Activated CD4-positive, alpha-beta T cell treated with anti-CD3 and anti-CD28 coated beads for 4 hours (primary cell): ENCODE data around the gene NINL.
A peak's percentile ranks its signal among the peaks of the same experiment; 100 is the strongest.
"Not testable (repeated sequence)": the region's sequence is repeated elsewhere in the genome, so short reads cannot be mapped to it uniquely, and the experiment has no call there.

Source experiments
- DNase-seq, 2 donors: peaks; one replicate each; pipeline ENCODE4 v3.0.0-alpha.2; 2020

NINL gene

GRCh38 chr20:25481235-25481917 is 104.0 kb downstream of the NINL start:
- DNase-seq, result no peak

DNA sequence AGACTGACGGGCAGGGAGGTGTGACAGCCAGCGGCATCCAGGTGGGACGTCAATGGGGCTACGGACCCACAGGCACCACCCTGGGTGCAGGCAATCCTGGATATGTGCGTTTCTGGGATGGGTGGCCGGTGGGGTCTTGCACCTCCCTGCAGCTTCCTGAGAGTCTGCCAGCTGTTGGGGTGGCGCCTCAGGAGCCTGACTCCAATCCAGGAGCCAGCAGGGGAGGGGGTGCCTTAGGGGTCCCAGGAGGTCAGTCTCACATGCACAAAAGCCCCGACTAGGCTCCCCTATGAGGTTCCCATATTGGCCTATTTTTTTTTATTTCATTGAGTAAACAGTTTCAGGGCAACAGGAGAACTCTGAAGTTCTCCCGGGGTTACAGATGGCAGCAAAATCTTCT is 104.5 kb downstream of the NINL start:
- no peak for DNase-seq

GRCh38 chr20:25480156-25480555 is 105.2 kb downstream of the NINL start:
- DNase-seq, result no peak

- no peak for DNase-seq
Observed at GRCh38 chr20:25479638-25480037, 105.7 kb downstream of the NINL start.

DNA sequence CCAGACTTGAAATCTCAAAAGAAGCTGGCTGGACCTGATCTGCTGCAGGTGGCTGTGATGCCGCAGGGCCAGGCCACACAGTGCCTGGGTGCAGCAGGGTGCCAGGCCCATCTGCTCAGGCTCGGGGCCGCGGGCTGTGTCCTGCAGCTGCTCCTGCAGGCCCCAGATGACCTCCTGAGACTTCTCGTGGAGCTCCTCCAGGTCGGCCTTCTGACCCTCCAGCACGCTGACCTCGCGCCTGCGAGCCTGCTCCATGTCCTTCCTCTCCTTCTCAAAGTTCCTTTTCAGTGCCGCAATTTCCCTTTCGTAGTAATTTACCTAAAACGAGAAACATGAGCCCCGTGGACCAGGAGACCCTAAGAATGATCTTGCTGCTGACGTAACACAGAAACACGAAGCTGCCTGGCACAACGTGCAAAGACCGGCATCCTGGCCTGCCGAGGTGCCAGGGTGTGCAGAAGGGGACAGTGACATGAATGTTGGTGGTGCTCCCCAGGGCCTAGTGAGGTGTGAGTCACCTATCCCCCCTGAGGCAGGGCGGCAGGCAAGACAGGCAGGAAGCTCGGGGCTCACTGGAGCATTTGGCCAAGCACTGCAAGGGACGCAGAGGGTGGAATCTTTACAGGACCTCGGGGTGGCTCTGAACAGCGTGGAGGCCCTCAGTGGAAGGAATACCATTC is 106.3 kb downstream of the NINL start:
- no peak for DNase-seq

DNA sequence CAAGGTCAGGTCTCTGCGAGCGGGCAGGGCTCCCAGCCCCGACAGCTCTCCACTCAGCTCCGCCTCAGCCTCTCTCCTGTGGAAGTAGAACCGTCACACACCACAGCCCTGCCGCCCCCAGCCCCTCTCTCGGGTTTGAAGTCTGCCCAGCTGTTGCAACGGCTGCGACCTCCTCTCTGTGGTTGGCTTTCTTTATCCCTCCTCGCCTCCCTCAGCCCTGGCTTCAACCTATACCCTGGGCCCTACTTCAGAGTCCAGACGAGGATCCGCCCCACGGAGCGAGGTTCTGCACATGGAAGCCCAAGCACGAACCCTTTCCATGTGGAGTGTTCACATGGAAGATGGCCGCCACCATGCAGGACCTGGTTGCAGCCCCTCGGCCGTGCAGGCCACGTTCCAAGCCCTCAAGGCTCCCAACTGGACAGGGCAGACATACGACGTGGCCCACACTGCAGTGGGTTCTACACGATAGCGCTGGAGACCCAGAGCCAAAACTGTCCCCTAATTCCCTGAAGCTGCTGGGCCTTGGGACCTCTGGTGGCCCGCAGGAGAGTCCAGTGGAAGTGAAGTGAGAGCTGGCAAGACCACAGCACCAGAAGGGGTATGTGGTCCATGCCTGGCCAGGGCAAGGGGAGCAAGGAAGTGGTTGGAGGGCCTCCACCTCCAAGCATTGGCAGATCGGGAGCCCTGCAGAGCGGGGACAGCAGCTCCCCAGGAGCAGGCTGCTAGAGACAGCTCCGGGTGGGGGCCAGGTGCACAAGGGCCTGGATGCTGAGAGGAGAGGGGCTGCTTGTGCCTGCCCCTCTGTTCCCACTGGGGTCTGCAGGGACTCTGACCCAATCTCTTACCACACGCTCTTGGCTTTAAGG is 108.1 kb downstream of the NINL start:
- DNase-seq, result no peak

- DNase-seq, result no peak
Observed at GRCh38 chr20:25476106-25477013, 109.0 kb downstream of the NINL start.

DNA sequence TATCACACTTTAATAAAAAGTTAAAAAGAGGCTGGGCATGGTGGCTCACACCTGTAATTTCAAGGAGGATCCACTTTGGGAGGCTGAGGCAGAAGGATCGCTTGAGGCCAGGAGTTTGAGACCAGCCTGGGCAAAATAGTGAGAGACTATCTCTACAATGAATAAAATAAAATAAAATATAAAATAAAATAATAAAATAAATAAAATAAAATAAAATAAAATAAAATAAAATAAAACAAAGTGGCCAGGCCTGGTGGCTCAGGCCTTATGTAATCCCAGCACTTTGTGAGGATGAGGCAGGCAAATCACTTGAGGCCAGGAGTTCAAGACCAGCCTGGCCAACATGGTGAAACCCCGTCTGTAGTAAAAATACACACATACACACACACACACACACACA is 112.0 kb downstream of the NINL start:
- not testable (repeated sequence) for DNase-seq

DNA sequence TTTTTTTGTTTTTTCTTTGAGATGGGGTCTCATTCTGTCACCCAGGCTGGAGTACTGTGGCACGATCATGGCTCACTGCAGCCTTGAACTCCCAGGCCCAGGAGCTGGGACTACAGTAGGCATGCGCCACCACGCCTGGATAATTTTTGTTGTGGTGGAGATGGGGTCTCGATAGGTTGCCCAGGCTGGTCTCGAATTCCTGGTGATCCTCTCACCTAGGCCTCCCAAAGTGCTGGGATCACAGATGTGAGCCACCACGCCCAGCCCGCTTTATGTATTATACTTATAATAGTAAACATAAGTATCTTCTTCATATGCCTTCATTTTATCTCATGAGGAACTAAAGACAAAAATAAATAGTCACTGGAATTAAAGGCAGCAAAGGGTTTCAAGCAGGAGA is 114.3 kb downstream of the NINL start:
- no peak for DNase-seq

GRCh38 chr20:25470045-25470444 is 115.3 kb downstream of the NINL start:
- peak; percentile 26 to 31 for DNase-seq

- no peak for DNase-seq
Observed at GRCh38 chr20:25469558-25469957, 115.8 kb downstream of the NINL start.

DNA sequence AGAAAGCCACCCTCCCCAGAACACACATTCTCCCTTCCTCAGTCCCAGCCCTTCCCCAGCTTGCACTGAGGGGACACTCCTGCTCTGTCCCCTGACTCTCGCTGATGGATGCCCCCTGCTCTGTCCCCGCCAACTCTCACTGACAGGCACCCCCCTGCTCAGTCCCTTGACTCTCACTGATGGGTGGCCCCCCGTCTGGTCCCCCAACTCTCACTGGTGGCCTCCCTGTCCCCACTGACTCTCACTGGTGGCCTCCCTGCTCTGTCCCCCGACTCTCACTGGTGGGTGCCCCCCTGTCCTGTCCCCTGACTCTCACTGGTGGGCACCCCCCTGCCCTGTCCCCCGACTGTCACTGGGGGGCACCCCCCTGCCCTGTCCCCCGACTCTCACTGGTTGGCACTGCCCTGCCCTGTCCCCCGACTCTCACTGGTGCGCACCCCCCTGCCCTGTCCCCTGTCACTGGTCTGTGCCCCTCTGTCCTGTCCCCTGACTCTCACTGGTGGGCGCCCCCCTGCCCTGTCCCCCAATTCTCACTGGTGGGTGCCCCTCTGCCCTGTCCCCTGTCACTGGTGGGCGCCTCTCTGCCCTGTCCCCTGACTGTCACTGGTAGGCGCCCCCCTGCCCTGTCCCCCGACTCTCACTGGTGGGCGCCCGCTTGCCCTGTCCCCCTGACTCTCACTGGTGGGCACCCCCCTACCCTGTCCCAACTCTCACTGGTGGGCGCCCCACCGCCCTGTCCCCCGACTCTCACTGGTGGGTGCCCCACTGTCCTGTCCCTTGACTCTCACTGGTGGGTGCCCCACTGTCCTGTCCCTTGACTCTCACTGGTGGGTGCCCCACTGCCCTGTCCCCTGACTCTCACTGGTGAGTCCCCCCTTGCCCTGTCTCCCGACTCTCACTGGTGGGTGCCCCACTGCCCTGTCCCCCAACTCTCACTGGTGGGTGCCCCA is 116.9 kb downstream of the NINL start:
- no peak for DNase-seq

DNA sequence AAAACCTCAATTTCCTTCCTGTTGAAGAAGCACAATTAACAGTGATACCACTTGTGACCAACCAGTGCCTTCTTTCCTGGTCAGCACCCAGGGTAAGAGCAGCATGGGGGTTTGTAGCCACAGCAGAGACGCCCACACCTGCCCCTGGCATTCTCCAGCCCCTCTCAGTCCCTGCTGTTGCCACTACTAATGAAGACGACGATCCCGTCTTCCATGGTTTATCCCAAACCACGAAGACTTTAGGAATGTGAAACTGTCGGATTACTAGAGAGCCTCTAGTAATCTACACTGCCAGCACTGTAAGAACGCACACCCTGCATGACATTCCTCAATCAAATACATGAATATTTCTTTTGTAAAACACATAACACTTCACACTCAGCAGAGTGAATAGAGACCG is 117.9 kb downstream of the NINL start:
- no peak for DNase-seq

- no peak for DNase-seq
Observed at GRCh38 chr20:25466846-25467245, 118.5 kb downstream of the NINL start.

- no peak for DNase-seq
Observed at GRCh38 chr20:25465243-25466135, 119.8 kb downstream of the NINL start.

DNA sequence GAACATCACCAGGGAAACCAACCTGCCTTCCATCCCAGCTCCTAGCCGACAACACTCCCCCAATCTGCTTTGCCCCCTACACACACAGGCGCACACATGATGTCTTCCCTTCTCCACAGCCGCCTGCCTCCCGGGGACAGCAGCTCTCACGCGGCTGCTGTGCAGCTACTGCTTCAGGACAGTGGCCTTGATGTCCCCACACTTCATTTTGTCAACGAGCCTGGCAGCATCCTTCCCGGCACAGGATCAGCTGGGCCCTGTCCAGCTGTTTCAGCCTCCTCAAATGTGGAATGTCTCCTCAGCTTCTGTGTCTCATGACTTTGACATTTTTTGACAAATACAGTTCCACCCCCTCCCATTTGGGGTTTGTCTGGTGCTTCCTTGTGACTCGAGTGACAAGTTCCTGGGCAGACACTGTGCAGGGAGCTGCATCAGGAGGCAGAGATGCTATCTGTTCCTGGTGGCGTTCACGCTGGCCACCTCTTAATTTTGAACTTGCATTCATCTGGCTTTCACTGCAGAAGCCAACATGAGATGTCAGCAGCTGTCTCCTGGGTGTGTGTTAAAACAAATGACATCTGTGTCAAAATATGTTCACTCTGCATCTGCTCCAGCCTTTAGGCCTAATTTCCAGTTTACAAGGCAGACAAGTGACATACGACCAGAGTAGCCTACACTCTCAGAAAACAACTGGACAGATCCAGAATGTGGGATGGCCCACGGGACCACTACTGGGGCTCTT is 120.7 kb downstream of the NINL start:
- DNase-seq, result no peak

DNA sequence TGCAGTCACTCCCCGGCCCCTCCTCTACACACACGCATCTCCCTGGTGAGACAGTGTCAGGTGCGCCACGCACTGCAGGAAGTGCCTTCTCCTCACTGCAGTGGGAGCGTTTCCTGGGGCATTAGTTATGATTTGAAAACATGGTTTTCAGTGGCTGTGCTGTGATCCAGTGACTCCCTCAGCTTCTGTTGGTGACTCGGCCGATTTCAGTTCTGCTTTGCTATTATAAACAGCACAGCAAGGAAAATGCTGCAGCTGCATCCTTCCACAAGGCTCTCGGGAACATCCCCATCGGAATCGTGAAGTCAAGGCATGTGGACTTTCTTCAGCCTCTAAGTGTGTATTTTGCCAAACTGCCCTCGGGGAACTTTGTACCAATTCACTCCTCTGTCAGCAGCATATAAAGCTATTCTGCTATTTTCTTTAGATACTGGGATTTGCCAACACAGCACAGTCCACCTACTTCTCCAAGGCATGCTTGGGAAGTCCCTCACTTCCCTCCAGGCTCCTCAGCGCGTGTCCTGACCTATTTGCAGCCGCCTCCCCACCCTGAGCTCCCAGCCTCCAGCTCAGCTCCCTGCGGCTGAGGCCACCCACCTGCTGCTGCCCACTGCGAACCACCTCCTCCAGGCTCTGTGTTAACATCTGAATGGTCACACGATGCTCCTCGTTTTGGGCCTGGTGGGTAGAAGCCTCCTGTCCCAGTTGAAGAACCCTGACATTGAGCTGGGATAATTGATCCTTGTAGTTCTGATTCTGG is 123.4 kb downstream of the NINL start:
- DNase-seq, result no peak

DNA sequence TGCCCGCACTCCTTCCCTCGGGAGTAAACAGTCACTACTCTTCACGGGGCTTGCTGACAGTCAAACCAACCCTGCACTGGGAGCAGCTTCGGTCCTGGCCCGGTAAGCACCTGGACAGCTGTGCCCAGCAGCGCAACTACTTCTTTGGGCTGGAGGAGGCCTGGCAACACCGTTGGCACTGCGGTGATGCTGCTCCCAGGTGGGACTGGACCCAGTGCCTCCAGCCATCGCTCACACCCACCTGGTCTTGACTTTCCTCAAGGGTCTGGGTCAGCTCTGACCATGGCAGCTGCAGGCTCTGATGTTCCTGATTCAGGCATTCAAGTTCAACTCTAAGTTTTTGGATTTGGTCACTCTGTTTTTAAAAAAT is 124.1 kb downstream of the NINL start:
- no peak for DNase-seq
